Lung microvascular endothelial cell (primary cell): ENCODE data around the gene IDI1. TPM values are rescaled to one million over a fixed set of nuclear protein-coding genes. Genes with fewer than 3 reads are reported as not detected.

ENCODE experiments used
- DNase-seq, 2 donors: peaks; one replicate each; pipeline versions ENCODE4 v3.0.0 to v3.0.0-alpha.2; 2010; ENCODE audit warnings: low read depth in 2 of 2
- total RNA-seq: library from RNA; depleted of rRNA; stranded (reverse); fragments of >200 nt; gene quantifications from 2 replicates; pipeline ENCODE4 v1.2.1, GENCODE V29; 2014

The IDI1 gene
- total RNA-seq, 1 donor from 2014 or later, result 56.2 TPM

DNA sequence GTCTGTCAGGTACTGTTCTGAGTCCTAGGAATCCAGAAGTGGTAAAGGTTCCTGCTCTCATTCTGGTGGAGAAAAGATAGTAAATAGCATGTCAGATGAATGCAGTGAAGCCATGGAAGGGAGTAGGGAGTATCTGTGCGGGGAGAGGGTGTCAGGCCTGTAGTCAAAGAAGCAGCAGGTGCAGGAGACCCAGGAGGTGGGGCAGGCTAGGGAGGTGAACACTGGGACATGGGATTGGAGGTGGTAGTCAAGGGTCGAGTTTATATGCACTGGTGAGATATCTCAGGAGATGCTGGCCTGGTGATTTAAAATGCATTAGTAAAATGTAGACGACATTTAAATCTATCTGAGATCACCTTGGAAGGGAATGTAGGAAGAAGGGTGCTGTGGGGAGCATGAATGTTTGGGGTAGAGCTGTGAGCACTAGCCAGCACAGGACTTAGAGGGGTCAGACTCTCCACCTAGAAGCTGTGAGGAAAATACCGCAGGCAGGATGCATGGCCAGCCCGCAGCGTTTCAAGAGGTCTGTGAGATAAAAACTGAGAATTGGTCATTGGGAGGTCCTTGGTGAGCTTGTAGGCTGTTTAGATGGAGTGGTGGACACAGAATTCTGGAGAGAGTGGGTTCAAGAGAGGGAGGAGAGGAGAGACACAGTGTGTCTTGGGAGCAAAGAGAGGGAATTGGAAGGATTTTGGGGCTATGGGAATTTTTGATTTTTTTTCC is 53.9 kb downstream of the IDI1 start:
- no peak for DNase-seq

- DNase-seq, result no peak
These were observed 56.0 kb downstream of the IDI1 start for GRCh38 chr10:992871-993270.

GRCh38 chr10:992467-992866 is 56.5 kb downstream of the IDI1 start:
- no peak for DNase-seq

GRCh38 chr10:990808-991207 is 58.1 kb downstream of the IDI1 start:
- no peak for DNase-seq

Other genes starting within 250 kb of the IDI1 start
- gene LARP4B, start 117.4 kb downstream of the IDI1 start, total RNA-seq, result 17.4 and 23.2 TPM in 2 replicates
- gene GTPBP4, start 60.7 kb downstream of the IDI1 start, total RNA-seq, result 16.3 and 23.4 TPM in 2 replicates
- gene IDI2, start 23.3 kb downstream of the IDI1 start, total RNA-seq, result not detected in 2 replicates
- 12.9 and 17.3 TPM in 2 replicates for gene WDR37, start 7.3 kb upstream of the IDI1 start, total RNA-seq